ENCODE results near the gene KIF6. TPM values are rescaled to one million over a fixed set of nuclear protein-coding genes. Genes with fewer than 3 reads are reported as not detected.

The KIF6 gene
- total RNA-seq, 1 donor from 2014 or later = 2.9 TPM

DNA sequence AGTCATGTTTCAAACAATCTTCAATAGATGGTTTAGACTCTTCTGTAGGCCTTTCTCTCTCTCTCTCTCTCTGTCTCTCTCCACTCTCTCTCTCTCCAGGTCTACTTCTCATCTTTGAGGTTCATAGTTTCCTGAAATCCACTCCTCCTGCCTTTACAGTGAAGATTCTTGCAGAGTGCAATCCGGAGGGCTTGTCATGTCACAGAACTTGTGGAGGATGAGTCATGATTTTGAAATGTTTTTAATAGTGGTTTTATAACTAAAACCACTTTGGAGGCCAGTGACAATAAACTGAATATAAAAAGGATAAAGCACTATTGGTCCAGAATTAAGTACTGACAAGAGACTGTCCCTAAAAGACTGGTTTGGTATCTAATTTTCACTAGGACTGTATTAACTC lies 156.3 kb downstream of the KIF6 start:
- Mint-ChIP-seq H3K27me3 (no peaks in the 10 kb centered on the region), H3K4me3 (ENCODE audit: low read depth) (no peak overlapping the region), H3K9me3 (ENCODE audit: low read depth) (peaks cover 6% of the 10 kb centered on the region), H3K4me1 (ENCODE audit: low read depth) (no peaks in the 10 kb centered on the region), H3K27ac (no peak overlapping the region), H3K36me3 (ENCODE audit: insufficient read depth) (no peaks in the 10 kb centered on the region)
- TF ChIP-seq, protein P1, sequence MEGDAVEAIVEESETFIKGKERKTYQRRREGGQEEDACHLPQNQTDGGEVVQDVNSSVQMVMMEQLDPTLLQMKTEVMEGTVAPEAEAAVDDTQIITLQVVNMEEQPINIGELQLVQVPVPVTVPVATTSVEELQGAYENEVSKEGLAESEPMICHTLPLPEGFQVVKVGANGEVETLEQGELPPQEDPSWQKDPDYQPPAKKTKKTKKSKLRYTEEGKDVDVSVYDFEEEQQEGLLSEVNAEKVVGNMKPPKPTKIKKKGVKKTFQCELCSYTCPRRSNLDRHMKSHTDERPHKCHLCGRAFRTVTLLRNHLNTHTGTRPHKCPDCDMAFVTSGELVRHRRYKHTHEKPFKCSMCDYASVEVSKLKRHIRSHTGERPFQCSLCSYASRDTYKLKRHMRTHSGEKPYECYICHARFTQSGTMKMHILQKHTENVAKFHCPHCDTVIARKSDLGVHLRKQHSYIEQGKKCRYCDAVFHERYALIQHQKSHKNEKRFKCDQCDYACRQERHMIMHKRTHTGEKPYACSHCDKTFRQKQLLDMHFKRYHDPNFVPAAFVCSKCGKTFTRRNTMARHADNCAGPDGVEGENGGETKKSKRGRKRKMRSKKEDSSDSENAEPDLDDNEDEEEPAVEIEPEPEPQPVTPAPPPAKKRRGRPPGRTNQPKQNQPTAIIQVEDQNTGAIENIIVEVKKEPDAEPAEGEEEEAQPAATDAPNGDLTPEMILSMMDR (IDR thresholded peaks at IDR 0.05; ENCODE audit: unreplicated experiment) = no peak
- no peak for DNase-seq (ENCODE audit: low spot score, unreplicated experiment)

DNA sequence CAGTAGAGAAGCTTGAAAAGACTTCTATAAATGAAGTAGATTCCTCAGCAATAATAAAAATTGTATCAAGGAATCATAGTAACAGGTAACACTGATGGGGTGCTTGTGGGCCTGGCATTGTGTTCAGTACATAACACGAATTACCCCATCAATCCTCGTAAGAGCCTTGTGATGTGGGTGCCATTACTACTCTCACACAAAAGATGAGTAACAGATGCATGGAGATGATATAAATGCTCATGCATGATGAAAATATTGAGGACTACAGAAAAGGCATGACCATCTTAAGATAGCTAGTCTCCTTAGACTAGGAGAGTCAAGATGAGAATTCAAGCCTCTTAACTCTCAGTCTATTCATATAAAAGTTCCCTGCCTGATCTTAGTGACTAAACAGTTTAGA lies 158.1 kb downstream of the KIF6 start:
- Mint-ChIP-seq H3K9me3 (ENCODE audit: low read depth) (peaks cover 6% of the 10 kb centered on the region), H3K27ac (no peak overlapping the region), H3K36me3 (ENCODE audit: insufficient read depth) (no peaks in the 10 kb centered on the region), H3K4me1 (ENCODE audit: low read depth) (no peaks in the 10 kb centered on the region), H3K4me3 (ENCODE audit: low read depth) (no peak overlapping the region), H3K27me3 (no peaks in the 10 kb centered on the region)
- TF ChIP-seq, protein P1 (IDR thresholded peaks at IDR 0.05; ENCODE audit: unreplicated experiment) = no peak
- DNase-seq (ENCODE audit: low spot score, unreplicated experiment) = no peak

DNA sequence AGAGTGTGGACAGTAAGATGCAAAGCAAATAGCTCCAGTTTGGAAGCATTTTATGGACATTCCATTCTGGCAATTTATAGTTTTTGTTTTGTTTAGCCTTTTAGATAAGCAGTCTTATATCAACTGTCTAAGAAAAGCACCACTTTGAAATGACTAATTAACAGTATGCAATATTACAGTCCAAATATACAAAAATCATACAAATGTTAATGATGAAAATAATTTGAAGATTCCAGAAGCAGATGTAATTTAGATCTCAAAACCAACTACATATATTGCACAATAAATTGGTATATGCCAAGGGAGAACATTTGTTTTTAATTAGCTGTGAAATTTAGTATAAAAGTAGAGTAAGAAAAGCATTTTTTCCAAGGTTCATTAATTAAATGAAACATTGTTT lies 158.8 kb downstream of the KIF6 start:
- Mint-ChIP-seq H3K36me3 (ENCODE audit: insufficient read depth) (no peaks in the 10 kb centered on the region), H3K9me3 (ENCODE audit: low read depth) (peaks cover 6% of the 10 kb centered on the region), H3K27ac (no peak overlapping the region), H3K27me3 (no peaks in the 10 kb centered on the region), H3K4me3 (ENCODE audit: low read depth) (no peak overlapping the region), H3K4me1 (ENCODE audit: low read depth) (no peaks in the 10 kb centered on the region)
- DNase-seq (ENCODE audit: low spot score, unreplicated experiment) = no peak
- TF ChIP-seq, protein P1 (IDR thresholded peaks at IDR 0.05; ENCODE audit: unreplicated experiment) = no peak

DNA sequence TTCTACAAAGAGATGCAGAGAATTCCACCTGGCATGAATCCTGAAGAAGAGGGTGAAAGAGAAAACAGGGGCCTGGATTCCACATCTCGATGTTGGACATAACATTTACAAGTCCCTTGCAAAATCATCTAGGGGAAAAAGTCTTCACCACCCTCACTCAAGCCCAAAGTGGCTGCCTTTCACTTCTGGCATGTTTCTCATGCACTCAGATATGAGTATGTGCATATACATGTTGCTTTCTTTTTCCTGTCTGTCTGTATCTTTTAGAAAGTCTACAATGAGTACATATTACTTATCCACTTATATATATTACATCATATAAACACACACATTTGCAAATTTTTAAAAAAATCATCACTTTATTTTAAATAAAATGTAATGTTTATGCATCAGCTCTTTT lies 159.3 kb downstream of the KIF6 start:
- no peak overlapping the region for H3K4me3 Mint-ChIP-seq (ENCODE audit: low read depth)
- H3K27me3 Mint-ChIP-seq = no peaks in the 10 kb centered on the region
- H3K36me3 Mint-ChIP-seq (ENCODE audit: insufficient read depth) = no peaks in the 10 kb centered on the region
- no peak overlapping the region for H3K27ac Mint-ChIP-seq
- TF ChIP-seq, protein P1 (IDR thresholded peaks at IDR 0.05; ENCODE audit: unreplicated experiment) = no peak
- no peaks in the 10 kb centered on the region for H3K4me1 Mint-ChIP-seq (ENCODE audit: low read depth)
- DNase-seq (ENCODE audit: low spot score, unreplicated experiment) = no peak
- peaks cover under 1% of the 10 kb centered on the region for H3K9me3 Mint-ChIP-seq (ENCODE audit: low read depth)

DNA sequence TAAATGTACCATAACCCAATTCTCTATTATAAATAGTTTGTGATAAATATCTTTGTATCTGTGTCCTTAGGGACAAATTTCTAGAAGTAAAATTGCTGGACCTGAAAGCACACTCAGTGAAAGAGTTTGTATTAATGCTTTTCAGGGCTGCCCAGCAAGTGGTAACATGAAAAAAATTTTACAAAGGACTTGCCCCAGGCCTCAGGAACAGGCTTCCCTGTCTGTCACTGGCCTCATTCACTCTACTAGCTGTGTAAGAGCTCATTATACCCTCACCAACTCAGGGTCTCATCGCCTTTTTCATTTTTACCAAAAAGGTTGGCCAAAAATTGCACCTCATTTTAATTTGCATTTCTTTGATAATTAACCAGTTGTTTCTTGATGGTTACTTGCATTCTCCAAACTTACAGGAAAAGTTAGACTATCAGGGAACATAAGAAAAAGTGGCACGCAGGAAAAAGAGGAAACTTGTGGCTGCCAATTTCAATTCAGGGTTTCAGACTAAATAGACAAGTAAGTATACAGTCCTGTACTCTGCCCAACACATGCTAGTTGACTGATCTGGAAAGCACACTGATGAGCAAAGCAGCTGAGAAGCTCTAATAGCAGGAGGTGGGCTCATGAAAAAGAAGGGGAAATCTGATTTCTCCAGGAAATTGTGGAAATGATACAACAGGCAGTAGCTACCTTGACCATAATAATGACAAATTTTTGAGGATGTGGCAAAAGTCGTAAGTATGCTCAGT lies 161.5 kb downstream of the KIF6 start:
- no peak overlapping the region for H3K27ac Mint-ChIP-seq
- TF ChIP-seq, protein P1 (IDR thresholded peaks at IDR 0.05; ENCODE audit: unreplicated experiment) = no peak

More for the DNA sequence above, 161.5 kb downstream of the KIF6 start:
- no peaks in the 10 kb centered on the region for H3K9me3 Mint-ChIP-seq (ENCODE audit: low read depth)
- no peak for DNase-seq (ENCODE audit: low spot score, unreplicated experiment)
- H3K4me1 Mint-ChIP-seq (ENCODE audit: low read depth) = no peaks in the 10 kb centered on the region
- no peaks in the 10 kb centered on the region for H3K27me3 Mint-ChIP-seq
- H3K36me3 Mint-ChIP-seq (ENCODE audit: insufficient read depth) = no peaks in the 10 kb centered on the region
- no peak overlapping the region for H3K4me3 Mint-ChIP-seq (ENCODE audit: low read depth)

All from progenitor cell of endocrine pancreas (in vitro differentiated cells).